ENCODE measurements around the gene ERN1. TPM values are rescaled to one million over a fixed set of nuclear protein-coding genes. Genes with fewer than 3 reads are reported as not detected.

Gene ERN1
- total and polyA plus RNA-seq, 2 donors (not counting 3 experiments of a cell fraction or from before 2014, with no cell fraction given): 9.1 to 21.5 TPM

DNA sequence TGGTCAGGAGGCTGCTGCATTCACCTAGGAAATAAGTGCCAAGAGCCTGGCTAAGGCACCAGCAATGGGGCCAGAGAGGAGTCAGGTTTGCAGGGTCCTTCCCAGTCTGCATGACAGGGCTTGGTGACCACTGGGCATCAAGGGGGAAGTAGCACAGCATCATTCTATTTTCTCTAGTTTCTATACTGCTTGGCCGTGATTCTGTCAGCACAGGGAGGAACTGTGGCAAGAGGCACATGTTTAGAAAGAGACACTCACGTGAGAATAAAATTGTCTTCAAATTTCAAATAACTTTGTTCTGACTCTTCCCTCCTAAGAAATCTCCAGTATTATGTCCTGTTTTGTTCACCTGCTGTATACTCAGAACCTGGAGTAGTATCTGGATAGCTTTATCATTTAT lies 37.8 kb downstream of the ERN1 start:
- Histone ChIP-seq H3K4me3 (replicated peaks in 1 of 3; ENCODE audit: insufficient read depth in 1 of 3, low read depth in 1 of 3, low read length in 3 of 3) (no peak overlapping the region), H3K79me2 (ENCODE audit: control insufficient read depth, insufficient read depth, low read length) (no peaks in the 10 kb centered on the region), H3K4me2 (ENCODE audit: insufficient read depth, low read length) (no peak overlapping the region), H3K9me1 (replicated peaks; ENCODE audit: control insufficient read depth, extremely low read depth, insufficient read depth, low read length) (no peaks in the 10 kb centered on the region), H3K36me3 (ENCODE audit: control insufficient read depth in 2 of 2, extremely low read depth in 1 of 2, insufficient read depth in 2 of 2, low read length in 2 of 2) (no peaks in the 10 kb centered on the region), H3K4me1 (ENCODE audit: control insufficient read depth, extremely low read depth, insufficient read depth, low read length) (peaks cover 12% of the 10 kb centered on the region), H3K27ac (ENCODE audit: insufficient read depth, low read depth, low read length) (no peak overlapping the region), H2AFZ (ENCODE audit: low read depth, low read length) (no peak overlapping the region), H4K20me1 (replicated peaks; ENCODE audit: control insufficient read depth, extremely low read depth, insufficient read depth, low read length) (no peaks in the 10 kb centered on the region), H3K9me3 (replicated peaks; ENCODE audit: control insufficient read depth, insufficient read depth, low read length) (no peaks in the 10 kb centered on the region), H3K9ac (replicated peaks; ENCODE audit: extremely low read depth, insufficient read depth, low read length) (no peak overlapping the region), H3K27me3 (ENCODE audit: control insufficient read depth in 2 of 2, insufficient read depth in 2 of 2, low read length in 2 of 2) (no peaks in the 10 kb centered on the region)
- POLR2A ChIA-PET: no interaction called here
- intact Hi-C loops (cut with micrococcal nuclease): no loop called here
- CTCF ChIA-PET: interaction anchor here (0.5 to 1.6 kb wide), 5 partner anchors 13 to 66 kb away, joined by 3 to 5 read pairs (median 3); no protein-coding TSS in a partner anchor
- dilution Hi-C loops (cut with MboI; ENCODE audit: extremely low pct_ligation_motif_present, low sequenced_read_pairs): no loop called here
- BruUV-seq (replicated peaks): no TSS peak
- no peak for TF ChIP-seq POLR2AphosphoS5 (IDR thresholded peaks at IDR 0.05; ENCODE audit: insufficient read depth, low read depth, low read length)
- TF ChIP-seq, protein P1, sequence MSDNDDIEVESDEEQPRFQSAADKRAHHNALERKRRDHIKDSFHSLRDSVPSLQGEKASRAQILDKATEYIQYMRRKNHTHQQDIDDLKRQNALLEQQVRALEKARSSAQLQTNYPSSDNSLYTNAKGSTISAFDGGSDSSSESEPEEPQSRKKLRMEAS (IDR thresholded peaks at IDR 0.05; ENCODE audit: insufficient read depth, insufficient read length): no peak
- TF ChIP-seq, protein P2, sequence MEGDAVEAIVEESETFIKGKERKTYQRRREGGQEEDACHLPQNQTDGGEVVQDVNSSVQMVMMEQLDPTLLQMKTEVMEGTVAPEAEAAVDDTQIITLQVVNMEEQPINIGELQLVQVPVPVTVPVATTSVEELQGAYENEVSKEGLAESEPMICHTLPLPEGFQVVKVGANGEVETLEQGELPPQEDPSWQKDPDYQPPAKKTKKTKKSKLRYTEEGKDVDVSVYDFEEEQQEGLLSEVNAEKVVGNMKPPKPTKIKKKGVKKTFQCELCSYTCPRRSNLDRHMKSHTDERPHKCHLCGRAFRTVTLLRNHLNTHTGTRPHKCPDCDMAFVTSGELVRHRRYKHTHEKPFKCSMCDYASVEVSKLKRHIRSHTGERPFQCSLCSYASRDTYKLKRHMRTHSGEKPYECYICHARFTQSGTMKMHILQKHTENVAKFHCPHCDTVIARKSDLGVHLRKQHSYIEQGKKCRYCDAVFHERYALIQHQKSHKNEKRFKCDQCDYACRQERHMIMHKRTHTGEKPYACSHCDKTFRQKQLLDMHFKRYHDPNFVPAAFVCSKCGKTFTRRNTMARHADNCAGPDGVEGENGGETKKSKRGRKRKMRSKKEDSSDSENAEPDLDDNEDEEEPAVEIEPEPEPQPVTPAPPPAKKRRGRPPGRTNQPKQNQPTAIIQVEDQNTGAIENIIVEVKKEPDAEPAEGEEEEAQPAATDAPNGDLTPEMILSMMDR (IDR thresholded peaks at IDR 0.05; ENCODE audit: extremely low read depth in 1 of 2, insufficient read depth in 1 of 2, low read depth in 1 of 2, low read length in 2 of 2): no peak
- no peak for TF ChIP-seq EZH2 (IDR thresholded peaks at IDR 0.05; ENCODE audit: borderline replicate concordance, low read depth, low read length, severe bottlenecking)
- TF ChIP-seq GATA2 (IDR thresholded peaks at IDR 0.05; ENCODE audit: insufficient read depth, insufficient read length, low read depth, low read length): no peak
- TF ChIP-seq JUN (IDR thresholded peaks at IDR 0.05; ENCODE audit: borderline replicate concordance, insufficient read depth, insufficient read length, low read depth): no peak
- TF ChIP-seq MYC (IDR thresholded peaks at IDR 0.05; ENCODE audit: low read depth, low read length): no peak
- no peak for TF ChIP-seq POLR2A (IDR thresholded peaks at IDR 0.05; ENCODE audit: low read depth, low read length)
- TF ChIP-seq FOS (IDR thresholded peaks at IDR 0.05; ENCODE audit: borderline replicate concordance, insufficient read depth, low read length): no peak
- no peak for DNase-seq (ENCODE audit: low read depth, low spot score)
- FAIRE-seq: no peak
